A673 (cell line): ENCODE results near the gene FOXK1. TPM values are rescaled to one million over a fixed set of nuclear protein-coding genes. Genes with fewer than 3 reads are reported as not detected.

Experiments
- Bru-seq: library from RNA; stranded (reverse); fragments of 400-500 nt; gene quantifications from one replicate; lab custom pipeline; 2021; lab: Mats Ljungman, UMichigan
- BruChase-seq, 2 experiments: library from RNA; stranded (reverse); fragments of 400-500 nt; gene quantifications; one replicate each; lab custom pipeline; 2021; lab: Mats Ljungman, UMichigan
- BruUV-seq: library from RNA; stranded (reverse); fragments of 400-500 nt; replicated peaks from 2 replicates; lab custom pipeline; 2021; lab: Mats Ljungman, UMichigan
- CTCF ChIA-PET: fragments of 300-600 bp; sonication (Branson Sonifier 250); formaldehyde crosslinking; loops from one replicate; lab custom pipeline; 2022; ENCODE audit warnings: antibody characterized with exemption; lab: Charles Lee
- POLR2A ChIA-PET: fragments of 300-600 bp; sonication (Branson Sonifier 250); formaldehyde crosslinking; loops from one replicate; lab custom pipeline; 2022; ENCODE audit warnings: antibody characterized with exemption; ENCODE audit not compliant: low non-redundant PET; lab: Charles Lee
- DNase-seq: peaks from one replicate; pipeline ENCODE4 v3.0.0-alpha.2; 2015; ENCODE audit warnings: low spot score
- H3K27ac ChIP-seq: fragments of 200-600 bp; sonication (generic); 2 replicates; pipeline ENCODE4 v1.5.1; 2016; ENCODE audit warnings: mixed run types, low read depth, mild to moderate bottlenecking, mixed read lengths, antibody characterized with exemption, low read length; ENCODE audit not compliant: poor library complexity, severe bottlenecking
- H3K27me3 ChIP-seq: fragments of 200-600 bp; sonication (generic); replicated peaks from 2 replicates; pipeline ENCODE4 v1.6.1; 2017; ENCODE audit warnings: mixed run types, low read depth, mild to moderate bottlenecking, mixed read lengths, antibody characterized with exemption, low read length; ENCODE audit not compliant: insufficient read depth, poor library complexity
- H3K36me3 ChIP-seq: fragments of 200-600 bp; sonication (generic); 2 replicates; pipeline ENCODE4 v1.6.1; 2016; ENCODE audit warnings: mixed run types, mild to moderate bottlenecking, mixed read lengths, antibody characterized with exemption, low read length; ENCODE audit not compliant: insufficient read depth, poor library complexity, severe bottlenecking
- H3K4me1 ChIP-seq: fragments of 200-600 bp; sonication (generic); 2 replicates; pipeline ENCODE4 v1.6.1; 2017; ENCODE audit warnings: mixed run types, mild to moderate bottlenecking, mixed read lengths, antibody characterized with exemption, low read length; ENCODE audit not compliant: insufficient read depth, poor library complexity, severe bottlenecking
- H3K4me3 ChIP-seq: fragments of 200-600 bp; sonication (generic); 2 replicates; pipeline ENCODE4 v1.5.1; 2016; ENCODE audit warnings: low read depth, mixed run types, mild to moderate bottlenecking, mixed read lengths, low read length; ENCODE audit not compliant: poor library complexity, severe bottlenecking
- H3K9me3 ChIP-seq: fragments of 200-600 bp; sonication (generic); 2 replicates; pipeline ENCODE4 v1.6.1; 2016; ENCODE audit warnings: mixed run types, low read depth, mild to moderate bottlenecking, mixed read lengths, antibody characterized with exemption, low read length; ENCODE audit not compliant: poor library complexity, severe bottlenecking
- EZH2 ChIP-seq: fragments of 200-600 bp; sonication (generic); IDR thresholded peaks from 2 replicates; pipeline ENCODE4 v1.6.1; 2017; ENCODE audit warnings: borderline replicate concordance, low read depth, mild to moderate bottlenecking, mixed read lengths, antibody characterized with exemption, low read length; ENCODE audit not compliant: poor library complexity, severe bottlenecking
- intact Hi-C: fragments of 100-400 bp; cut with micrococcal nuclease; formaldehyde crosslinking; loops from one replicate; pipeline ENCODE4 v1.10.0; 2022; ENCODE audit not compliant: unreplicated experiment
- long read RNA-seq: library from polyadenylated mRNA; stranded (forward); transcript quantifications from one replicate; pipeline ENCODE4 v2.0.0, GENCODE V29; 2022
- total RNA-seq: library from RNA; stranded (reverse); gene quantifications from 2 replicates; pipeline ENCODE4 v1.2.3, GENCODE V29; 2021
- TF ChIP-seq, protein P1 (sequence below): fragments of 300-800, 200-600 bp; sonication (generic); conservative IDR thresholded peaks from 2 replicates; pipeline ENCODE4 v1.5.1; 2017; ENCODE audit warnings: low read depth, mild to moderate bottlenecking, antibody characterized with exemption, low read length, moderate library complexity, mixed read lengths

The FOXK1 gene
- total RNA-seq (43.8 and 46.2 TPM in 2 replicates), Bru-seq, nascent RNA (percentile 76 among the genes with signal in this experiment), BruChase-seq, experiment 1, labeled RNA remaining after a 2-hour chase (percentile 84 among the genes with signal in this experiment), BruChase-seq, experiment 2, labeled RNA remaining after a 6-hour chase (percentile 93 among the genes with signal in this experiment)
- long read RNA-seq, full-length matches to known transcripts = 18 of 39 reads
- long read RNA-seq, partial matches to known transcripts = 6 of 39 reads
- long read RNA-seq, other reads (novel, unspliced or antisense) = 15 of 39 reads

DNA sequence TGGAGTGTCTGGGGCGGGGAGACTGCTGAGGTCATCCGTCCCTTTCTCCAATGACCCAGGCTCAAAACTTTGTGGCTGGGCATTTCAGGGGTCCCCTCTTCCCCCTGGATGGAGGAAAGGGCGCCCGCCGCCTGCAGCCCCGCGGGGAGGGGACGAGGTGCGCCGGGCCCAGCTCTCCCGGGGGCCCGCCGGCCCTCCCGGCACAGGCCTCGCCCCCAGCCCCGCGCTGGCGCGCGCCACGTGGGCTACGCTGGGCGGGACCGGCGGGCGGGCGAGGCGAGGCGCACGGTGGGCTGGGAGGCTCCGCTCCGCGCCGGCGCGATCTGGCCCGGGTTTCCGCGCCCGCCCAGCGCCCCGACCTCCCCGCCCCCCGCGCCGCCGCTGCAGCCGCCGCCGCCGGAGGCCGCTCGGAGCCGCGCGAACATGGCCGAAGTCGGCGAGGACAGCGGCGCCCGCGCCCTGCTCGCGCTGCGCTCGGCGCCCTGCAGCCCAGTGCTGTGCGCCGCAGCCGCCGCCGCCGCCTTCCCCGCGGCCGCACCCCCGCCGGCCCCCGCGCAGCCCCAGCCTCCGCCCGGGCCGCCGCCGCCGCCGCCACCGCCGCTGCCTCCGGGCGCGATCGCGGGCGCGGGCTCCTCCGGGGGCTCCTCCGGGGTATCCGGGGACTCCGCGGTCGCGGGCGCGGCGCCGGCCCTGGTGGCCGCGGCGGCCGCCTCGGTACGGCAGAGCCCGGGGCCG, at the start of gene FOXK1:
FOXK1 (plus strand) TSS at position 410 of the 735 bp plus-strand sequence; CDS start at position 424, 14 bp downstream.
- intact Hi-C loops = loop anchor here (2.0 kb wide), 1 partner anchor 41 kb away; no protein-coding TSS in a partner anchor
- peak; percentile 86 for DNase-seq
- peaks cover 13% of the 10 kb centered on the region for H3K4me1 ChIP-seq
- H3K36me3 ChIP-seq = peaks cover 5% of the 10 kb centered on the region
- H3K27ac ChIP-seq = peak within 1 kb of the TSS; percentile 84
- H3K4me3 ChIP-seq = peak within 1 kb of the TSS; percentile 88
- H3K9me3 ChIP-seq = no peaks in the 10 kb centered on the region
- H3K27me3 ChIP-seq = no peaks in the 10 kb centered on the region
- TF ChIP-seq, protein P1, sequence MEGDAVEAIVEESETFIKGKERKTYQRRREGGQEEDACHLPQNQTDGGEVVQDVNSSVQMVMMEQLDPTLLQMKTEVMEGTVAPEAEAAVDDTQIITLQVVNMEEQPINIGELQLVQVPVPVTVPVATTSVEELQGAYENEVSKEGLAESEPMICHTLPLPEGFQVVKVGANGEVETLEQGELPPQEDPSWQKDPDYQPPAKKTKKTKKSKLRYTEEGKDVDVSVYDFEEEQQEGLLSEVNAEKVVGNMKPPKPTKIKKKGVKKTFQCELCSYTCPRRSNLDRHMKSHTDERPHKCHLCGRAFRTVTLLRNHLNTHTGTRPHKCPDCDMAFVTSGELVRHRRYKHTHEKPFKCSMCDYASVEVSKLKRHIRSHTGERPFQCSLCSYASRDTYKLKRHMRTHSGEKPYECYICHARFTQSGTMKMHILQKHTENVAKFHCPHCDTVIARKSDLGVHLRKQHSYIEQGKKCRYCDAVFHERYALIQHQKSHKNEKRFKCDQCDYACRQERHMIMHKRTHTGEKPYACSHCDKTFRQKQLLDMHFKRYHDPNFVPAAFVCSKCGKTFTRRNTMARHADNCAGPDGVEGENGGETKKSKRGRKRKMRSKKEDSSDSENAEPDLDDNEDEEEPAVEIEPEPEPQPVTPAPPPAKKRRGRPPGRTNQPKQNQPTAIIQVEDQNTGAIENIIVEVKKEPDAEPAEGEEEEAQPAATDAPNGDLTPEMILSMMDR = no peak
- TF ChIP-seq EZH2 = no peak
- BruUV-seq = no TSS peak
- ChIA-PET CTCF (interaction anchor here (0.6 kb wide), 1 partner anchor 18 kb away, joined by 8 read pairs; no protein-coding TSS in a partner anchor), POLR2A (no interaction called here)

GRCh38 chr7:4633012-4633411, 49.1 kb upstream of the FOXK1 start:
- H3K4me1 ChIP-seq = no peaks in the 10 kb centered on the region
- no peak overlapping the region for H3K4me3 ChIP-seq
- no peak for TF ChIP-seq EZH2
- intact Hi-C loops = loop anchor here (10.0 kb wide), 1 partner anchor 1768 kb away; no protein-coding TSS in a partner anchor
- BruUV-seq = no TSS peak
- DNase-seq = no peak
- no peaks in the 10 kb centered on the region for H3K9me3 ChIP-seq
- ChIA-PET CTCF (no interaction called here), POLR2A (no interaction called here)
- no peaks in the 10 kb centered on the region for H3K27me3 ChIP-seq
- no peaks in the 10 kb centered on the region for H3K36me3 ChIP-seq
- H3K27ac ChIP-seq = no peak overlapping the region

DNA sequence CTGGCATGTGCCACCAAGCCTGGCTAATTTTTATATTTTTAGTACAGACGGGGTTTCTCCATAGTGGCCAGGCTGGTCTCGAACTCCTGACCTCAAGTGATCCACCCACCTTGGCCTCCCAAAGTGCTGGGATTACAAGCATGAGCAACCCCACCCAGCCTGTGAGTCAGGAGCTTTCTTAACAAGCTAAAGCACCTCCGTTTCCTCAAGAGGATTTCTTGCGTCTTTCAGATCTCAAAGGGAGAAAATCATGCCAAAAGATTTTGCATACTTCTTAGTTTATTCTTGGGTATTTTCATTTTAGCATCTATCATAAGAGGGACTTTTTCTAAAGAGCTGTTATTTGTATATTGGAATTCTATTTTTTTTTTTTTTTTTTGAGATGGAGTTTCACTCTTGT, 47.9 kb upstream of the FOXK1 start:
- no TSS peak for BruUV-seq
- intact Hi-C loops = loop anchor here (10.0 kb wide), 1 partner anchor 1769 kb away; no protein-coding TSS in a partner anchor

More for the DNA sequence above, 47.9 kb upstream of the FOXK1 start:
- CTCF ChIA-PET = no interaction called here
- DNase-seq = no peak
- POLR2A ChIA-PET = no interaction called here
- no peak for TF ChIP-seq EZH2
- TF ChIP-seq, protein P1 = no peak
- H3K4me3 ChIP-seq = no peak overlapping the region
- no peak overlapping the region for H3K27ac ChIP-seq
- no peaks in the 10 kb centered on the region for H3K9me3 ChIP-seq
- H3K27me3 ChIP-seq = no peaks in the 10 kb centered on the region
- H3K4me1 ChIP-seq = no peaks in the 10 kb centered on the region
- no peaks in the 10 kb centered on the region for H3K36me3 ChIP-seq
